HG03442 (cell line): ENCODE measurements around the gene BCL6.

Source experiments
- ATAC-seq: cut with Tn5 transposase; IDR thresholded peaks from one replicate; pipeline ENCODE4 v1.9.1; 2021; ENCODE audit warnings: mild to moderate bottlenecking, moderate library complexity; ENCODE audit not compliant: unreplicated experiment

BCL6 gene

DNA sequence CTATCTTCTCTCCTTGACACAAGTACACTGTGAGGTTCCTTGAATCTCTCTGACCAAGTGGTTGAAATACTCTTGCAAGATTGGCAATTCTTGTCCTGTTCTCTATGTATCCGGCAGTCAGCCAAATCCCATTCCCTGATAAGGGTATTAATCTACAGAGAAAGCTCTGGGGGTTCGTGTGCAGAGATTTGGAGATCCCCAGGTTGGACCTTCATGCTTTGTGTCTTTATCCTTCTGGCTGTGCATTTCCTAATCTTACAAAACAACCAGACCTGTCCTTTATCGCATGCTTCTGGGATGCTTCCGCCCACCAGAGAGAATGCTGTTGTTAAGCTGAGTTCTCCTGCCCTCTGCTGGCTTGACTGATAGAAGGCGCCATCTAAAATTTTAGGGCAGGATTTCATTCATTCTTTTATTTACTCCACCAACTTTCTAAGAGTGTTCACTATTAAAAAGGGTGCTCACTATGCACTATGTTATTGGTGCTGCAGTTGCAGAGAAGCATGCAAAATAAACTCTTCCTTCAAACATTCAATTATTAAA is 66.5 kb downstream of the BCL6 start:
- ATAC-seq = no peak

DNA sequence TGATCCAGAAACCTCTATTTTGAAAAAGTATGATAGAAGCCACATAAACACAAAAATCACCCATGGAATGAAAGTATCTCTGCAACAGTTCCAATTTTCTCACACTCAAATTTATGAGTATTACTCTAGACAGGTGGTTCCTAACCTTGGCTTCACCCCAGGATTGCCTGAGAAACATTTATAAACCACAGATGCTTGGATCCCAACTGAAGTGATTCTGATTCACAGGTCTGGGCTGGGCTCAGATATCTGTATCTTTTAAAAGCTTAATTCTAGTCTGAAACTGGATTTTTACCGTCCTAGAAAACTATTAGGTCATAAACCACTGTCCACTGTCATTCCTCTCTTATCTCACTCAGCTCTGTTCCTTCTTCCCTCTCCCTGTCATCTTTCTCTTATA is 67.7 kb downstream of the BCL6 start:
- no peak for ATAC-seq

DNA sequence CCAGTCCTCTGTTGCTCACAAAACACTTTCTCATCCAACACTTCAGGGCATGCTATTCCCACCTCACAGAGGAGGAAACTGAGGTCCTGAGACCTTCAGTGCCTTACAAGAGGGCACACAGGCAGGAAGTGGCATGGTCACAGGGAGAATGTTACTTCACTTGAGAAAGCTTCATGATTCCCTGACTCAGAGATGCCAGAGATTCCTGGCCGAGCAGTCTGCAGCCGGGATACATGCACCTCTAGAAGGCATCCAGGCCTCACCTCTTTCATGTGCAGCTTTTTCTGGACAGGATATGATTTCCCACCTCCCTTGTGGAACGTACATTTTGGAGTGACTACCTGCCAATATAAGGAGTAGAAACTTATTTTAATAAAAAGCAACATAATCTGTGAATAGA is 72.3 kb downstream of the BCL6 start:
- no peak for ATAC-seq
